ENCODE measurements around the gene PID1. TPM values are rescaled to one million over a fixed set of nuclear protein-coding genes. Genes with fewer than 3 reads are reported as not detected.

Gene PID1
- total RNA-seq, 1 donor from 2014 or later = 83.2 TPM

DNA sequence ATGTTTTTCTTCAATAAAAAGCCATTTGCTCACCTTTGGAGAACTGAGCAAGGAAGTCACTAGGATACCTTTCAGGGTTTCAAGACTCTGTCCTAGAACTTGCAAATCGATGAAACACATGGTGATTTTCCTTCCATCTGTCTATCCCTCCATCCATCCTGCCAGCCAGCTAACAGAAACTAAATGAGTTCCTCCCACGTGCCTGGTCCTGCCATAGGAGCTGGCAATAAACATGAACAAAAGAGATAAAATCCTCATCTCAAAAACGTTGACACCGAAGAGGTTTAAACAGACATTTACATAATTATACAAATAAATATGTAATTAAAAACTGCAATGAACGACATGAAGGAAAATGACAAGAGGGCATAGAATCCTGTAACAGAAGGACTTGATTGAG, 249.0 kb downstream of the PID1 start:
- no peak for DNase-seq (ENCODE audit: extremely low spot score in 2 of 2)
- intact Hi-C loops (cut with DNase I) = no loop called here
- Histone ChIP-seq H3K9me3 (no peaks in the 10 kb centered on the region), H3K36me3 (peaks cover 0 to 4% of the 10 kb centered on the region in 2 donors), H3K27me3 (no peaks in the 10 kb centered on the region), H3K27ac (no peak overlapping the region), H3K4me1 (no peaks in the 10 kb centered on the region), H3K4me3 (no peak overlapping the region)
- TF ChIP-seq POLR2AphosphoS5 (IDR thresholded peaks at IDR 0.05; ENCODE audit: insufficient read depth in 1 of 2, low read depth in 1 of 2) (no peak), CTCF (IDR thresholded peaks at IDR 0.05) (no peak), POLR2A (IDR thresholded peaks at IDR 0.05) (no peak)

DNA sequence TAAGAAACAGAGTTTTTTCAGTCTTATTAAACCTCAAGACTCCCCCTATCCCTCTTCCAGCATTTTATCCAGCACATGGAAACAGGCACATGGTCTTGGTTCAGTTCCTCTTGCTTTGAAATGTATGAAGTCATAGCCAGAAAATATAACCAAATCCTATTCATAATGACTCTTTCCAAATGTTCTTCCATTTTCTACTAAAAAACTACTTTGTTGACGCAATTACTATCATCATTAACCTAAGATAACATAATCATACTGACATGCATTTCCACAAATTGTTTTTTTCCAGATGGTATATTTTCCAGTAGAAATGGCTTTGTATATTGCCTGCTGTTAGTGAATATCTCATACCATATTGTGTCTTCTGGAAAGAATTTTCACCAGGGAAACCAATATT, 261.3 kb downstream of the PID1 start:
- DNase-seq (ENCODE audit: extremely low spot score in 2 of 2) = no peak

GRCh38 chr2:229003256-229003655, 267.8 kb downstream of the PID1 start:
- H3K27ac ChIP-seq = no peak overlapping the region
- H3K4me3 ChIP-seq = no peak overlapping the region
- H3K36me3 ChIP-seq = no peaks in the 10 kb centered on the region
- H3K9me3 ChIP-seq = no peaks in the 10 kb centered on the region
- no peaks in the 10 kb centered on the region for H3K27me3 ChIP-seq
- no peak for DNase-seq (ENCODE audit: extremely low spot score in 2 of 2)
- no peaks in the 10 kb centered on the region for H3K4me1 ChIP-seq
- TF ChIP-seq CTCF (IDR thresholded peaks at IDR 0.05) (no peak), POLR2AphosphoS5 (IDR thresholded peaks at IDR 0.05; ENCODE audit: insufficient read depth in 1 of 2, low read depth in 1 of 2) (no peak), POLR2A (IDR thresholded peaks at IDR 0.05) (no peak)
- intact Hi-C loops (cut with DNase I) = no loop called here

More for the DNA sequence above, 261.3 kb downstream of the PID1 start:
- H3K4me1 ChIP-seq = no peaks in the 10 kb centered on the region
- H3K4me3 ChIP-seq = no peak overlapping the region
- intact Hi-C loops (cut with DNase I) = no loop called here
- no peaks in the 10 kb centered on the region for H3K27me3 ChIP-seq
- TF ChIP-seq POLR2A (IDR thresholded peaks at IDR 0.05) = no peak
- no peak for TF ChIP-seq CTCF (IDR thresholded peaks at IDR 0.05)
- no peak for TF ChIP-seq POLR2AphosphoS5 (IDR thresholded peaks at IDR 0.05; ENCODE audit: insufficient read depth in 1 of 2, low read depth in 1 of 2)
- no peak overlapping the region for H3K27ac ChIP-seq
- H3K36me3 ChIP-seq = no peaks in the 10 kb centered on the region
- no peaks in the 10 kb centered on the region for H3K9me3 ChIP-seq

DNA sequence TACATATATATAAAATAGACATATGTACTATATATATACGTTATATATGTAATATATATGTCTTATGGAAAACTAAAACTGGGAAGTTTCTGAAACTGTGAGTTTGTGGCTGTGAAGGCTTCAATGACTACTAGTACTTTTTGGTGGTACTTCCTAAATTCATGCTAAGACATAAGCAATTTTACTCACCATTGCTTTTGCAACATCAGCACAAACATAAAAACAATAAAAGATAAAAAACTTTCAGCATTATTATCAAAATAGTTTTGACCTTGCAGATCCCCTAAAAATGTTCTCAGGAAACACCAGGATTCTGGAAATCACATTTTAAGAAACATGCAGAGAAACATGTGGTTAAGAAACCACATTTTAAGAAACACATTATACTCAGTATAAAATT, 269.9 kb downstream of the PID1 start:
- Histone ChIP-seq H3K4me1 (no peaks in the 10 kb centered on the region), H3K27ac (no peak overlapping the region), H3K9me3 (no peaks in the 10 kb centered on the region), H3K4me3 (no peak overlapping the region), H3K36me3 (no peaks in the 10 kb centered on the region), H3K27me3 (no peaks in the 10 kb centered on the region)
- intact Hi-C loops (cut with DNase I) = no loop called here
- TF ChIP-seq POLR2A (IDR thresholded peaks at IDR 0.05) = no peak
- TF ChIP-seq CTCF (IDR thresholded peaks at IDR 0.05) = no peak
- TF ChIP-seq POLR2AphosphoS5 (IDR thresholded peaks at IDR 0.05; ENCODE audit: insufficient read depth in 1 of 2, low read depth in 1 of 2) = no peak
- DNase-seq (ENCODE audit: extremely low spot score in 2 of 2) = no peak

DNA sequence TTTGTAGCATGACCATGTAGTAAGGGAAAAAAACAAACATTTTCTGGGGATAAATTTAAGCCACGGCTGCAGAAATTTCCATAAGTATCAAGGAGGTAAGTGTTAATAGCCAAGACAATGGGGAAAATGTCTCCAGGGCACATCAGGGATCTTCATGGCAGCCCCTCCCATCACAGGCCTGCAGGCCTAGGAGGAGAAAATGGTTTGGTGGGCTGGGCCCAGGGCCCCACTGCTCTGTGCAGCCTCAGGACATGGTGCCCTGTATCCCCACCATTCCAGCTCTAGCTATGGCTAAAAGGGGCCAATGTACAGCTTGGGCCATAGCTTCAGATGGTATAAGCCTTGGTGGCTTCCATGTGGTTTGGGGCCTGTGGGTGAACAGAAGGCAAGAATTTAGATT, 271.8 kb downstream of the PID1 start:
- H3K27ac ChIP-seq = no peak overlapping the region
- H3K4me3 ChIP-seq = no peak overlapping the region
- H3K4me1 ChIP-seq = no peaks in the 10 kb centered on the region
- intact Hi-C loops (cut with DNase I) = no loop called here
- no peak for DNase-seq (ENCODE audit: extremely low spot score in 2 of 2)
- TF ChIP-seq CTCF (IDR thresholded peaks at IDR 0.05) (no peak), POLR2A (IDR thresholded peaks at IDR 0.05) (no peak), POLR2AphosphoS5 (IDR thresholded peaks at IDR 0.05; ENCODE audit: insufficient read depth in 1 of 2, low read depth in 1 of 2) (no peak)
- H3K36me3 ChIP-seq = no peaks in the 10 kb centered on the region
- H3K9me3 ChIP-seq = no peaks in the 10 kb centered on the region
- no peaks in the 10 kb centered on the region for H3K27me3 ChIP-seq
